GM21723 (cell line): Measurements from ENCODE around the gene BSPRY.
"Not testable (repeated sequence)": the region's sequence is repeated elsewhere in the genome, so short reads cannot be mapped to it uniquely, and the experiment has no call there.

Experiments used
- ATAC-seq: cut with Tn5 transposase; IDR thresholded peaks from one replicate; pipeline ENCODE4 v1.9.1; 2021; ENCODE audit warnings: mild to moderate bottlenecking, moderate library complexity; ENCODE audit not compliant: unreplicated experiment

BSPRY gene

GRCh38 chr9:113340011-113340699 is 9.2 kb upstream of the BSPRY start, which contains the start of gene WDR31:
Gene WDR31 (minus strand): TSS chr9:113340275. CDS start chr9:113332022, 8,253 bp downstream.
- ATAC-seq: peak; percentile 99

- ATAC-seq: no peak
Measured at GRCh38 chr9:113341712-113342410, 7.5 kb upstream of the BSPRY start.

DNA sequence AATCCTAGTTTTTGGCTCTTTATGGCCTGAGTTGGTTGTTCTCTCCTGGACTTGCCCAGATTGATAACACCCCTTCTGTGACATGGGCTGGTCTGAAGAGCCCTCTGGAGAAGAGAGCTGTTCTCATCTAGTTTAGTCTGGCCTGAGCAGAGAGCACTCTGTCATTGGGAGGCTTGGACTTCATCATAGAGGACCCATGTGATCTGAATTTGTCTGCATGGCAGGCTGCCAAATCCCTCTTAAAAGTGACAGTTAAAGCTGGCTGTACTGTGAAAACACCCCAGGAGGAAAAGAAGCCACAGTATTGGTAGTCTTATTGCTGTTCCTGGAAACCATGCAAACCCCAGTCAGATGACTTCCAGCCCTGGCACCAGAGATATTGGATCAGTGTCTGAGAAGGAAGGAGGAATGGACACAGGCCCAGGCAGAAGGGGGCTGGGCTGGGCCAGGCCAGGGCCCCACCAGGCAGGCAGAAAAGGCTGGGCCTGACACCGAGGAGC is 5.6 kb upstream of the BSPRY start:
- ATAC-seq: no peak

DNA sequence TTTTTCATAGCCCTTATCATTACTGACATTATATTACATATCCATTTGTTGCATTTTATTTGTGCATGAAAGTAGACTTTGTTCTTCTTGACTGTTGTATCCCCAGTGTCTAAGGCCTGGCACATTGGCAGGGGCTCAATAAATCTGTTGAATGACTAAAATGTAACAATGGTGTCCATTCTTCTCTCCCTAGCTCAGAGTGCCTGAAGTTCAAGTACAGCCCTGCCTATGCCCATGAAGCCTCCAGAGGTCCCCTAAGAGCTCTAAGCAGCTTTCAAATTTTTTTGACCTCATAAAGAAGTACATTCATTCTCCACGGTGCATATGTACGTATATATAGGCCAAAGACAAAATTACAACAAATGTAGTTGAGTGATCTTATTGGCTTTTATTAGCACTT is 4.2 kb upstream of the BSPRY start:
- ATAC-seq: no peak

DNA sequence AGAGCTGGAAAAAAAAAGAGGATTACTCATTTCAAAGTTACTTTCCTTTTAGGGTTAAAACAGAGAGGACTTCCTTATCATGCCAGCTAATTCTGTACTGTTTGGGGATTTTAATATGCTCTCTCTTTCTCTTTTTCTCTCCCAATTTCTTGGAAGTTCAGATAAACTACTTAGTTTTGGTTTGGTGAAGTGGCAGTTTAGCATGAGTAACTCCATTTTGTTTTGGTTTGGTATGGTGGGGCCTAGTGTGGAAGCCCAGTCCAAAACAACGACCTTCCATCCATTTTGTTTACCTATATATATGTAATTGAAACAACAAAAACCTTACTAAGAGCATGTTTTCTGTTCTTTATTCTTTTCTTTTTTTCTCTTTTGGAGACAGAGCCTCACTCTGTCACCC is 3.7 kb upstream of the BSPRY start:
- no peak for ATAC-seq

DNA sequence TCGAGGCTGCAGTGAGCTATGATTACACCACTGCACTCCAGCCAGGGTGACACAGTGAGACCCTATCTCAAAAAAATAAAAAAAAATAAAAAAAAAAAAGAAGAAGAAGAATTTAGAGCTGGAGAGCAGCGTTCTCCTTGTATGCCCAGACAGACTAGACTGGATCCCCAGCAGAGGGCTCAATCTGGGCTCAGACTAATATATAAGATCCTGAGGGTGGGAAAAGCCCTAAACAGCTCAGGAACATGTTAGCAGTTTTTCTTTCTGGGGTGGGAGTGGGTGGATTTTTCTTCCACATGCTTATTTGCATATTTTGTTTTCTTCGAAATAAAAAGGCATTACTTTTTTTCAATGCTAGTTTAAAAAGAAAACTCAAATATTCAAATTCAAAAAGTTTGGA is 904 bp upstream of the BSPRY start:
- ATAC-seq: no peak

DNA sequence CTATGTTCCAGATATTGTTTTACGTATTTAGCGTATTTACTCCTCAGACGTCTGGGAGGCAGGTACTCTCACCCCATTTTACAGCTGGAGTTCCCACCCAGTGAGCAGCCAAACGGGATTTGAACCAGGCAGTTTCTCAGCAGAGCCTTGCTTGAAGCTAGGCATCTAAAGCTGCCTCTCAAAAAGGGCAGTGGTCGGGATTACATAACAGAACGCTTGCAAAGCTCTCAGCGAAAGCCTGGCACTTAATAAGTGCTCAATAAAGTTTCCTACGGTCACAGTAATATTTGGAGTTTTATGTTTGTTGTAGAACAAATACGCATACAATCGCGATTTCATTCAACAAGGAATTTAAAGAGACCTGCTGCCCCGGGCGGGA is 286 bp upstream of the BSPRY start:
- ATAC-seq: no peak

DNA sequence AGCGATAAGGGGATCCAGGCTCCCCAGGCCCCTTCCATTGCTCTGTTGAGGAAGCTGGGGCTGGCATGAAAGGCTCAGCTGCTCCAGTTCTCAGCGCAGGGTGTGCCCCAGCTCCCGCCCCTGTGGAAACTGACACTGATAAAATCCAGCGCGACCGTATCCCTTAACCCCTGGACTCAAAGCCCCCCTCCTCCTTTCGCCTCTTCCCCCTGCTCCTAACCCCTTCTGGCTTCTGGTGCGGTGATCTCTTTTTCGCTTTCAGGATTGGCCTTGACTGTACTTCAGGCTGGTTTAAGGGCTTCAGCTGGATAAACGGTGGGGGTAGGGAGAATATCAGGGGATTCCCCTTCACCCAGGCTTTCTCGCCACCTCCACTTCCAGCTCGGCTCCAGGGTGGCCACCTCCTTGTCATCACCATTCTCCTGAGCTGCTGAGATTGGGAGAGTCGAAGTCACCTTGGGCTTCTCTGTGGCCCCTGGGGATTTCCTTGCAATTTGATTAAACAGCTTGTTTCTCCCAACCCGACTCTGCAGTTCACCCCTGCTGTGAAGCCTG is 843 bp downstream of the BSPRY start:
- ATAC-seq: peak; percentile 25

- no peak for ATAC-seq
Measured at GRCh38 chr9:113350937-113351336, 1.6 kb downstream of the BSPRY start.

DNA sequence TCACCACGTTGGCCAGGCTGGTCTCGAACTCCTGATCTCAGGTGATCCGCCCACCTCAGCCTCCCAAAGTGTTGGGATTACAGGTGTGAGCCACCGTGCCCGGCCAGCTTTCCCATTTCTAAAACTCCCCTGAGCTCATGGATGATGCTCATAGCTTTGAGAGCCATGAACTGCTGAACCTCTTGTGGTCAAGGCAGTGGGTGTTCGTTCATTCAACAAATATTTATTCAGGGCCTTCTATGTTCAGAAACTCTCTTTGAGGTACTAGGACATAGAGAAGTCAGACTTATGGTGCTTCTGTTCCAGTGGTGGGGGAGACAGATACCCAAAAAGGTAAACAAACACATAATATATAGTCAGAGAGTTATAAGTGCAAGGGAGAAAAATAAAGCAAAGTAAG is 2.7 kb downstream of the BSPRY start:
- ATAC-seq: no peak

GRCh38 chr9:113352411-113352810 is 3.1 kb downstream of the BSPRY start:
- no peak for ATAC-seq

DNA sequence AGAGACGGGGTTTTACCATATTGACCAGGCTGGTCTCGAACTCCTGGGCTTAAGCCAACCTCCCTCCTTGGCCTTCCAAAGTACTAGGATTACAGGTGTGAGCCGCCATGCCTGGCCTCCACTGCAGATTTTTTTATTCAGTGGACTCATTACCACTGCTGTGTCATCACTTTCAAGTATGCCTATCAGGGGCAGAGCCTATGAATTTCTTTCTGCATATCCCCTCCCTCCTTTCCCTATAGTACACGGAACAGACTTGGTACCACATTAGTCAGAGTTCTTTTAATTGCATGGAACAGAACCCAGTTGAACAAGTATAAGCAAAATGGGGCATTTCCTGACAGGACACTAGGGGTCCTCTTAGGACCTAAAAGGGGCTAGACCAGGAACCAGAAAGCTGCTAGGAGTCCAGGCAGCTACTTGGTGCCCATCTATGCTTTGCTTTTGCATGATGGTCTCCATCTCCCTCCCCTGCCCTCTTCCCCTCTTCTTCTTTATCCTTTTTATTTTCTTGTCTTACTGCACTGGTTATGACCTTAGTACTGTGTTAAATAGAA is 5.8 kb downstream of the BSPRY start:
- no peak for ATAC-seq

- ATAC-seq: no peak
Measured at GRCh38 chr9:113356686-113357292, 7.4 kb downstream of the BSPRY start.

DNA sequence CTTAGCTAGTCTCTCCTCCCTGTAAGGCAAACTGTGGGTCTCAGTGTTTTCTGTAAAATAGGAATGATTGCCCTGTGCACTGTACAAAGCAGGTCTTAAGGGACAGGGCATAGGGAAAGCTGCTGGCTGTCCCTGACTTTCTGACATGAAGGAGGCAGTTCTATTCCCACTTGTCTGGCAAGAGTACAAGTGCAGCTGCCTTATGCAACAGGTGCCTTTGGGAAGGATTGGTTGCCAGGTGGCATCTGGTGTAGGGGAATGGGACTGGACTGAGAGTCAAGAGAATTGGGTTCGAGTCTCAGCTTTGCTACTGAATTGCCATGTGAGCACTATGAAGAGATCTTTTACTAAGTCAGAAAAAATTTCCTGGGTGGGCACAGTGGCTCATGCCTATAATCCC is 10.0 kb downstream of the BSPRY start:
- ATAC-seq: no peak

GRCh38 chr9:113360242-113360842 is 11.0 kb downstream of the BSPRY start:
- ATAC-seq: no peak

- ATAC-seq: no peak
Measured at GRCh38 chr9:113361304-113362018, 12.1 kb downstream of the BSPRY start.

DNA sequence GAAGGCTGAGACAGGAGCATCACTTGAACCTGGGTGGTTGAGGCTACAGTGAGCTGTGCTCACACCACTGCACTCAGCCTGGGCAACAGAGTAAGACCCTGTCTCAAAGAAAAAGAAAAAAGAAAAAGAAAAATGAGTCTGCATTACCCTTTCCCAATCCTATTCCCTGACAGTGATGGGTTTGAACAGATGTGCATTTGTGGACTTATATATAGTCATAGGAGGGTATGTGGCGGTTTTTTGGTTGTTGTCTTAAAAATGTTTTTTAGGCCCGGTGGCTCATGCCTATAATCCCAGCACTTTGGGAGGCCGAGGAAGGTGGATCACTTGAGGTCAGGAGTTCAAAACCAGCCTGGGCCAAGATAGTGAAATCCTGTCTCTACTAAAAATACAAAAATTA is 14.0 kb downstream of the BSPRY start:
- ATAC-seq: no peak

GRCh38 chr9:113364951-113365350 is 15.6 kb downstream of the BSPRY start:
- no peak for ATAC-seq

DNA sequence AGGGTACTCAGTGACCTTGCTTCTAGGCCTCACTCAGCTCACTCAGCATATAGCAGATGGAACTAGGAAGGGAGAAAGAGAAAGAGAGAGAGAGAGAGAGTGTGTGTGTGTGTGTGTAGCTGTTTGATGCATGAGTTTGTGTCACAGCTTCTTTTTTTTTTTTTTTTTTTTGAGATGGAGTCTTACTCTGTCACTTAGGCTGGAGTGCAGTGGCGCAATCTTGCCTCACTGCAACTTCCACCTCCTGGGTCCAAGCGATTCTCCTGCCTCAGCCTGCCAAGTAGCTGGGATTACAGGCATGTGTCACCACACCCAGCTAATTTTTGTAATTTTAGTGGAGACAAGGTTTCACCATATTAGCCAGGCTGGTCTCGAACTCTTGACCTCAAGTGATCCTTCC is 16.3 kb downstream of the BSPRY start:
- ATAC-seq: not testable (repeated sequence)

- no peak for ATAC-seq
Measured at GRCh38 chr9:113368348-113368981, 19.1 kb downstream of the BSPRY start.
